ELR (cell line): ENCODE data around the gene SLC66A1.

Experiments
- DNase-seq: peaks from one replicate; pipeline ENCODE4 v3.0.0-alpha.2; 2015; ENCODE audit warnings: low read depth

Gene SLC66A1

DNA sequence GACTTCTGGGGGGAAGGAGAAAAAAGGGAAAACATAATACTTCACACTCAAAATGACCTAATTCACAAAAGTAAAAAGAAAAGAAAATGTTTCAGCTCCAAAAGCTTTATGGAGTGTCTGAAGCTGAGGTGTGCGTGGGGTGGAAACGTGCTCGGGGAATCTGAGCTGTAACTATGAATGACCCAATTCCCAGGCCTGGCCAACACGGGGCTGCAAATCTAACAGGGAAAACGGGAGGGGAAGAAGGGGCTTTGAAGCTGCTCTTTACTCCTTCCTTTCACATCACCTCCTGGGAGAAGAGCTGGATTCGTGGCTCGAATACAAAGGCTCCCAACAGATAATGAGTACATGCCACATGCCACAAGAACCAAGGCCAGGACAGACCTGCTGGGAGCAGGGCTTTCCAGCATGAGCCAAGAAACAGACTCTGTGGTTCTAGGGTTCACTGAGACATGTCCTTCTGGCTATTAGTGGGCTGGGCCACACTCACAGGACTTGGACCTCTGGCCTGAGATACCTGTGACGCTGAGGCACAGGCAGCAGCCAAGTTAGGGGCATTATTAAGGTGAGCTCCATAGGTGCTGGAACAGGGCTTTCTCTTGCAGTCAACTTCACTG is 51.5 kb downstream of the SLC66A1 start:
- no peak for DNase-seq

DNA sequence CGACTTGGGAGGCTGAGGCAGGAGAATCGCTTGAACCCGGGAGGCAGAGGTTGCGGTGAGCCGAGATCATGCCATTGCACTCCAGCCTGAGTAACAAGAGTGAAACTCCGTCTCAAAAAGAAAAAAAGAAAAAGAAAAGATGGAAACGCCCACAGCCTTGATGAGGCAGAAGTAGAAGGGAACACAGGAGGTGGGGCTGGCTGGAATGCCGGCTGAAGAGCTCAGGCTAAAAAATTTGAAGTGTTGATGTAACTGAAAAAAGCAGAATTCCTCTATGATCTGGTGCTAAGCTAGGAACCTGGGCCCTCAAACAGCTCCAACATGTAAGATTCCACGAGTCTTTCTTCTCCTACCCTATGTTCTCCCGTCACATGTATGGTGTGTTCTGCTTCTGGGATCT is 53.6 kb downstream of the SLC66A1 start:
- no peak for DNase-seq

DNA sequence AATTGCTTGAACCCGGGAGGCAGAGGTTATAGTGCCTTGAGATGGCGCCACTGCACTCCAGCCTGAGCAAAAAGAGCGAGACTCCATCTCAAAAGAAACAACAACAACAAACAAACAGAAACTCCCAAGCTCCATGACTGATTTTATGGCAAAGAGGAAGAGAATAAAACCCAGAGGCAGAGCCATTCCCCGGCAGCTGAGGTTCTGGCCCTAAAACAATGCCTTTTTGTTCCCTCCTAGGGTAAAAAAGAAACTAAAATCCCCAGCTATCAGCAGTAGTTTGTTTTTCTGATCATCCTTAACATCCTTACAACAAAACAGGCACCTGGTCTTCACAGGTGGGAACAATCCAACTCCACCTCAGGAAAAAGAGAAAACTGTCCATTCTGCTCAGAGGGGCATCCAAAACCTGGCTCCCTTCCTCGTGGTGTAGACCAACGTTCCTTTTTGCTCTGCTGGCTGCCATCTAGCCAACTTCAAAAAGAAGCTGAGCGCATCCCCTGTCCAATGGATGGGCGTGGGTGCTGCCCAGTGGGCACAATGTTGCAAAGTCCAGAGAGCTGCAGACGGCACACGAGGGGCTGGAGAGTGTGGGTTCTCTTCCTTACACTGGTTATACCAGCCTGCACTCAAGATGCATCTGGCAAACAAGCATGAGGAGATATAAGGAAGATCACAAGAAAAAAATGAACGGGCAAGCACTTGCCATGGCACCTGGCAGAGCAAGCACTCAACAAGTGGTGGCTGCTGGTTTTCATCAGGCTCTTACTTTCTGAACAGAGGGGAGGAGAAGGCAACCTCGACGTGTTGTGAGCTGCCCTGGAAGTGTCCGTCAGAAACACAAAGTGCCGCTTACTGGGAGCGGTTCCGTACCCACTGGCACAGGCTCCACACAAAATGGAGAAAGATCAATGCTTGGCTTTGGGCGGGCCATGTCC is 54.7 kb downstream of the SLC66A1 start:
- DNase-seq = no peak

DNA sequence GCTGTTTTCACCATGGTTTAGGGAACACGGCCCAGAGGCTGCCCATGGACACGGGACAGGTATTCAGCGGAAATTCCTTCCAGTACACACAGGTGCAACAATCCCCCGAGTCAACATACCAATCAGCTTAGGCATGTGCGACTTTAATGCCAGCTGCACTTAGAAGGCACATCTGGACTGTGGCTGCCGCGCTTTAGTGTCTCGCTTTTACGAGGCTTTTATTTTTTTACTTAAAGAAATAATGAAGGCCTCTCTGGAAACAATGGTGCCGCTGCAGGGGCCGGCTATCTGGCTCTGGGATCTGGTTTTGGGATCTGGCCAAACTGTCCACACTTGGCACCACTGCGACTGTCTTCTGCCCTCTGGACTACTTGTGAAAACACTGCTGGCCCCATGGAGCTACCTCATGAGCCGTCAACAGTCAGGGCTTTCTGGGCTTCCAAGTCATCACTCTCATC is 55.5 kb downstream of the SLC66A1 start:
- no peak for DNase-seq

DNA sequence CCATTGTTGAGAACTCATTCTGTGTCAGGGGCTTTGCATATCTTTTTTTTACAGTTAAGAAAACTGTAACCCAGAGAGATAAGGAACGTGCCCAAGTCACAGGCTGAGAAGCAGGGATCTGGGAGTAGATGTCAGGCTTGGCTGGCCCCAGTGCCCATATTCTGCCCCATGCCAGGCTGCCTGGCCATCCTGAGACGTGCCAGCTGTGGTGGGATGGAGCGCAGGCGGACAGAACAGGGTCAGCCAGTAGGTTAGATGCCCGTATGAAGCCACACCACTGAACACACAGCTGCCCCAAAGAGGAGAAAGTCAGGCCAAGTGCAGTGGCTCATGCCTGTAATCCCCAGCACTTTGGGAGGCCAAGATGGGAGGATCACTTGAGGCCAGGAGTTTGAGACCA is 55.9 kb downstream of the SLC66A1 start:
- no peak for DNase-seq

DNA sequence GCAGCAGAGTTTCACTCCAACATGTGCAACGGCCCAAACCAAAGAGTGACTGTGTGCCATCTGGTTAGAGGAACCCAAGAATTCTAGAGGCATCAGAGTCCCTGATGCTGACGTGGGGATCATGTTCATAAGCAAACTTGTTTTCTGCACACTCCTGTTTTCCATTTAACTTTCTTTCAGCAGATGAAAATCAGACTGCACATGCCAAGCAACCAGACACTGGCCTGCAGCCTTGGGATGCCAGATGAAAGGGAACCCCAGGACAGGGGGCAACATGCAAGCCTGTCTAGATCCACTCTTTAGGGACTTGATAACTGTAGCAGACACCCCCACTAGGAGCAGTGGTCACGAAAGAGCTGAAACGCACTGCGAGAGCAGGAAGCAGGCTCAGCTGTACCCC is 56.8 kb downstream of the SLC66A1 start:
- DNase-seq = no peak

DNA sequence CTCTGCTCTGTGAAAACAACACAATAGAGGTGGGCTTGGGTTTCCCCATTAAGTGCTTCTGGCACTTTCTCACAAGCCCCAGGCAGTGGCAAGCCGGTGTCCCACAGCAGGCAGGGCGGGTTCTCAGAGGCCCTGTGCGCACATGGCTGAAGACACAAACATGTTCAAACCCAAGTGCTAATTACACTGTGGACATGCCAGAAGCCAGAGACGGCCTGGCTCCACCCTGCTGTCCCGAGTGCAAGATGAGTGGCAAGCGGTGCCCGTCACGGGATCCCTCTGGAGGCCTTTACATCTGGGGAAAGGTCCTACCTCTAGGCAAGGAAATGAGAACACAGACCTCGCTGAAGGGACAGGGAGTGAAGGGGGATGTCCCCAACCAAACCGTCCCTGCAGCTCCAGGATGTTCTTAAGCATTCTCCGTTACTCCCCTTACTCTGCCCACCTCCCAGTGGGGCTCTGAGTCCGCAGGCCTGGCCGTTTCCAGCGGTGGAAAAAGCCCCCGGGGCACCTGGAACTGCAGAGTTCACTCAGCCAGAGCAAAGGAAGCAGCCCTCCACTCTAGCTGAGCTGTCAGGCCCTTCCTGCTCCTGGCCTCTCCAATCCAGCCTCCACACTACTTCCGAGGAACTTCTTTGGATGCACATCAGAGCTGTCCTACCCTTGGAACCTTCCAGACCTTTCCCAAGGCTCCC is 57.4 kb downstream of the SLC66A1 start:
- no peak for DNase-seq

DNA sequence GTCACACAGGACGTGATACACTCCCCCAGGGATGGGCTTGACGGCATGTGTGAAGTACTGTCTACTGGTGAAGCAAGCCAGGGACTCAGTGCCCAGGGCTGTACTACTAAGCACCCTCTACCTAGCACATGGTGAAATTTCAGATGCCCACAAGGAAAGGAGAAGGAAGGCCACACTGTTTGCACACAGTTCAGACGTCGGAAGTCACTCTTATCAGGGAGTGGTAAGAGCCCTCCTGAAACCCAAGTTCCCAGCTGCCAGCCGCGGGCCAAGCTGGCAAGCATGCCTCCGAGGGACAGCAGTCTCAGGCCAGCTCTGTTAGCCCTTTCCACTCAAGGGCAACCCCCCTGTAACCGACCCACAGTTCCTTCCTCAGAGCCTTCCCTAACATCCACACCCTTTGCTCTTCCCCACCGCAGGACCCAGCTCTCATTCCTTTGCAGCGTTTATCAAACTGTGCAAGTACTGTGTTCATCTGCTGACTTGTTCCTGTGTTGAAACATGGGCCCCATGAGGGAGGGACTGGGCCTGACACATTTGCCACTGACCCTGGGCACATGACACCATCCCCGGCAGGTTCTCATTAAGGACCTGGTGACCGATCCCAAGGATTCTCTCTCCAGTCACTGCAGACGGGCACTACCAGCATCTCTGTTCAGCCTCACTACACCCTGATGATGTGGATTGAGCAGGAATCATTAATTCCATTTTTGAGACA is 58.5 kb downstream of the SLC66A1 start:
- no peak for DNase-seq

DNA sequence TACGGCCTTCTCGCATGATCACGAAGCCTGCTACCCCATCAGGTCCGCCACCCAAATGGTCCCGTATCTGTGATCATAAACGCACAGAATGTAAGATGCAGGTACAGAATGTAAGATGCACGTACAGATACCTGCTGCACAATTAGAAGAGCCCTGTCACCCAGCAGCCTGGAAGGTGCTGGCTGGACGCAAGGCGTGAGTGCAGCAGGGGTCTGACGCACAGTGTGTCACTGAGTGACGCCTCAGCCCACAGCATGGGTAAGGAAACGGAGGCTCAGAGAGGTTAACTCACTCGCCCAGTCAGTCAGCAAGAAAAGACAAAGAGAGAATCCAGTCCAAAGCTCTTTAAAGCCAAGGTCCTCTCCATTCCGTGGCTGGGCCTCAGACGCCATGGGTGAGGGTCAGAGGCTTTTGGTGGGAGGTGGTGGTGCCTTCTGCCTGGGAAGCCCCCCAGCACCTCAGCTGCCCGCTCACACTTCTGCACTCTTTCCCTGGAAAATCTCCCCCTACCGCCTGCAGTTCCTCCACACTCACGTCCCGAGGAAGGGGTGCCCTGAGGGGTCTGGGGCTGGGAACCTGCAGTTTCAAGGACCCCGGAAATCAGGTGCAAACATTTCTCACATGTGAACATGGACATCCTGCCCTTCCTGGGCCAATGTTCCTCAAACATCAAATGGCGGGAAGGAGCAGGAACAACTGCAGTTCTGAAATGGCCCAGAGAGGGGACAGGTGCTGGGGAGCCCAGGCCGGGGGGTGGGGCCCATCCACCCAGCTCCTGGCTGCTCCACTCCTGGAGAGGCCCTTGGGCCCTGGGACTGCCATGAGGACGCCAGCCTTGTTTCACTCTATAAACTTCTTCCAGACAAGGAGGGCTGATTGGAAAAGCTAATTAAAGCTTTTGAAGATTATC is 59.4 kb downstream of the SLC66A1 start:
- DNase-seq = no peak

DNA sequence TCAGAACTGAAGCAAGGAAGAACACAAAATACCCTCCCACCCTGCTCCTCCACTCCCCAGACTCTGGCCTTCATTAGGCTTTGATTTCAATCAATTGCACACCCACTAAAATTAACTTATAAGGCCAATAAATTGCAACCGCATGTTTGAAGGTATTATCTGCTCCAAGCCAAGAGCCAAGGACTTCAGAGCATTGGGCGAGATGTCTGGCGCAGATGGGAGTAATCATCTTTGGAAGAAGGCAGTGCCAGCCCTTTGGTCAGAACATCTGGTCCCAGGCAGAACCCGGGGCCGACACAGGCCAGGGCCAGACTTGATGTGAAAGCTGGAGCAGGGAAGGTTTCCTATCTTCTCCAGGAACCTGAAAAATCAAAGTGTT is 60.0 kb downstream of the SLC66A1 start:
- DNase-seq = no peak

DNA sequence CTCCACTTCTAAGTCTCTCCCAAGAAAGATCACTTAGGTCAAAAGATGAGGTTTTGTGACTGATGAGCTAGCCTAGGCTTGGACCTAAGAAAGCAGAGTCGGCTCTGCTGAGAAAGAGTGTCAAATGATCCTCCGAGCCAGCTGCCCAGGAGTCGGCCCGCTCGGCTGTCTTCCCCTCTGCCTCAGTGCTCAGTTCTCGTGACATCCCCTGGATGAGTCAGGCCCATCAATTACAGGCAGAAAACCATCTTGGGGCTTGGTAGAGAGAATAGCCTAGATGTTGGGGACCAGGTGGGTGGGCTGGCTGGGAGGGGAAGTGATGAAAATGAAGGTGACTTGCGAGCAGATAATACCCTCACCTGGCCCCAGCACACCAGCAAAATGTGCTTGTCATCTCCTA is 60.5 kb downstream of the SLC66A1 start:
- no peak for DNase-seq

DNA sequence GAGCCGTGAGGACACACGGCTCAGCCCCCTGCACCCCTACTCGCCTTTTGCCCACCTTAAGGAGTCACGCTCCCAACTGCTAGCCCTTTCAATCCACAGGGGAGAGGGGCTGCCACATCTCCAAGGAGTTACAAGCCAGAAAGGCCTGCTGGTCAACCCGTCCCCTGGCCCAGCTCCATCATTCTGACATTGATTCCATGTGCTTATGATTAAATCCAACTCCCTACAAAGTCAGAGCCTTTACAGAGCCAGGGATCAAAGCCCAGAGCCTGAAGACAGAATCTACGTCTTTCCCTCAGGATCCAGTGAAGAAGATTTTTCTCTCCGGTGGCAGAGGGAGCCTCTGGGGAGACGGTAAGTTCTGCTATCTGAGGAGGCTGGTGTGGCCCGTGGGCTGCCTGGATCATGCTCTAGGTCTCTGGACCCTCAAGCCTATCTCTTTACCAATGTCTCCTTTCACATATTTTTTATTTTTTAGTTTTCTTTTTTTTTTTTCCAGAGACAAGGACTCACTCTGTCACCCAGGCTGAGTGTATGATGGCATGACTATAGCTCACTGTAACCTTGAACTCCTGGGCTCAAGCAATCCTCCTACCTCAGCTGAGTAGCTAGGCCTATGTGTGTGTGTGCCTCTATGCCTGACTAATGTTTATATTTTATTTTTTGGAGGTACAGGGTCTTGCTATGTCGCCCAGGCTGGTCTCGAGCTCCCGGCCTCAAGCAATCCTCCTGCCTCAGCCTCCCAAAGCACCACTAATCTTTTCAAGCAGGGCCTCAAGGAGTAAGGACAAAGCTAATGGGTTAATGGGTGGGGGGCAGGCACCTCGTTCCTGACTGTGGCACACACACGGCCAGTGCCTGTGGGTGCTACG is 61.3 kb downstream of the SLC66A1 start:
- DNase-seq = no peak

DNA sequence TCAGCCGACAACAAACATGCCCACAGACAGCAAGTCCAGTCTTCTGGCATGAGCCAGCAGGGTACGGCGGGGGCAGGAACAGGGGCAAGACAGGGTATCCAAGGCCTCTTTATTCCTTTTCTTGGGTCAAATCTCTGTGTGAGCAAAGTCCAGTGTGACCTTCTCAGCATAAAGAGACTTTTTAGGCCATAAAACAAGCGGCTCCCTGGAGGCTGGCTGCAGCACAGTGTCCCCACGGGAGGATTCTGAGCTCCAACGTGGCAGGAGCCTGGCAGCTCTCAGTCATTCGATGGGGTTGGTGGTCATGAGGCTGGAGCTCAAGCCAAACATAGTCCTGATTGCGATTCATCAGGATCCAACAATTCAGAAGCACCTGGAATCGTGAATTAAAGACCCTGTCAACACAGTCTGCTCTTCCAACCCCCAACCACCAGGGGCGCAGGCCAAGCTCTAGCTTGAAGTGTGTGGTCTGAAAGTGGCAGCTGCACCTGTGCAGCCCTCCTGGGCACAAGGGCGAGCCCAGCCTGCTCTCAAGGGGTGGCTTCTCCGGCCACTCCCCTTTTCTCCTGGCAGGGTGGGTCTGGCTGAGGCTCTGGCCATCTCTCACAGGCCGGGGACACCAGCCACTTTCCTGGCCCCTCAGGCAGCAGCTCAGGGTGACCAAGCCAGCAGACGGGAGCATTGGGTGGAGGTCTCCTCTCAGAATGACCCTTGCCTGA is 62.1 kb downstream of the SLC66A1 start:
- DNase-seq = peak; percentile 43

DNA sequence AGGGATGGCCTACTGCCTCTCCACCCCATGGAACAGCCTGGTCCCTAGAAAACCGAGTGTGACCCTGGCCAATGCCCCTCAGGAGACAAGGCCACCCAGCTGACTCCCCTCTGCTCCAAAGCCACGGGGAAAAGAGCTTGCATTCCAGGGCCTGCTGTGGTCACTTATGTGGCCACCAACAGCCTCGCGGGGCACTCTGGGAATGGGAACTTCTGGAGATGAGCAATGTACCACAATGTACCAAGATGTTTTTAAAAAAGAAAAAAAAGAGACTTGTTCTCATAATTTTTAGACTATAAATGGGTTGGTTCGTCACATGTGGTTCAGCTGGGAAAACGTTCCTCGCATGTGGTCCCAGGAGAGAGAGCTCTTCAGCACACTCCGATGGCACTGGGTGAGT is 62.8 kb downstream of the SLC66A1 start:
- DNase-seq = no peak

DNA sequence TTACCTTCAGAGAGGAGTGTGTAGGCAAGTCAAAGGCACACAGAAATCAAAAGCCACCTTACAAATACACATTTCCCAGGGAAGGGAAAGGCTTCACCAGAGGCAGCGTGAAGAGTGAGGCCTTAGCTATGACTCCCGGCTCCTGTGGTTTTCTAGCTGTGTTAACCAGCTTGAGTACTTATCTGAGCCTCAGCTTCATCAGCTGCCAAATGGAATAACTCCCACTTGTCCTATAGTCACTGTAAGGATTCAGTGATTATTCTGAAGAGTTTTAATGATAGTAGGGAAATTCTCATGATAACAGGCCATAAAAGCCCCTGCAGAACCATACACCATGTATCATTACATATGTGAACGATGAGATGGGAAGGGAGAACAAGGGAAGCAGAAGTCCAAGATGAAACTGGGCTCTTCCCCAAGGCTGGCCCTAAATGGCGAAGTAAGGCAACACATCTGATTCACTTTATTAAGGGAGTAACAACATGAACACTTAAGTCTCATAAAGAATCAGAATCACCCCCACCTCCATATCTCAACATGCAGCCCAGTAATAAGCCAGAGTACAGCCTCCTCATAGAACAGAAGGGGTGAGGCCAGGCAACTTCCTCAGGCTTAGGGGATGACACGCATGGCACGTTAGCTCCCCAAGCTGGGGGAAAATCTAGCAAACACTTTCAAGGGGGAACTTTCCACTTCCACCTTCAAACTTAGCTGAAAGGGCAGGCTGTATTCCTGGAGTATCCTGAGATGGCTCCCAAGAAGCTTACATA is 63.7 kb downstream of the SLC66A1 start:
- DNase-seq = no peak

DNA sequence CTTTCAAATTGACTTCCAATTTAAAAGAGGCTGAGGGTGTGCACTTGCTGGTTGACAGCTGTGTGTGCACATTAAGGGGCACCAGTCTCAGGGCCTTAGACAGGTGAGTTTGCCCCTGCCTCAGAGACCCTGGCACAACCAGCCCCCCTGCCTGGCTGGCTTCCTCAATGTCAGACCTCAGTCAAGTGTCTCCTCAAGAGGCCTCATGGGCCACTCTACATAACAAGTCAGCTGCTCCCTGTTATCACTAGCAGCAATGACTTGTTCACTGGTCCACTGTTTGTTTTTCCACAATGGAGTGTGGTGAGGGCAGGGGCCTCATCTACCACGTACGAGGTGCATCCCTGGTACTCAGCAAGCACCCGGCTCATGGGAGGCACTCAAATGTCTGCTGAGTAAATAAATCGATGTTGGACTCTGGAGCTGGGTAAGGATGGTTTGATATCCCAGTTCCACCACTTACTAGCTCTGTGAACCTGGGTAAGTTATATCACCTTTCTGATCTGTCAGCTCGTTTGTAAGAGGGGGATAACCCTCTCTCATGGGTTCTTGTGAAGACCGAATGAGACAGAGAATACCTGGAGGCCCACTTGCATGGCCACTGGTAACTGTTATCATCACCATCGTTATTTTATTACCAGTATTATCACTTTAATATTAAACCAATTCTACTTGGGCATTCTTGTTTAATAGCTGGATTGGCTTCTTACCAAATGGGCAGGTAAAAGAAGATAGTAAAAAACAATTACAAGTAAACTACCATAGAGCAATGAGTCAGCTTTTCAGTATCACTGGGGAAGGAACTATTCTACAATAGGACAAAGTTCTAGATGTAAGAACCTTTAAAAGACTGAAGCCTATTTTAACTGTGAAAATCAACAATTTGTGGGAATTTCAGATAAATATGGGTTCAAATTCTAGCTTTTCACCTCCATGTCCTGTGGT is 64.6 kb downstream of the SLC66A1 start:
- no peak for DNase-seq
